ENCODE data around the gene ZNF3.
"Not testable (repeated sequence)": the region's sequence is repeated elsewhere in the genome, so short reads cannot be mapped to it uniquely, and the experiment has no call there.

The ZNF3 gene

GRCh38 chr7:100081535-100082102 lies at the start of gene ZNF3:
Gene ZNF3, minus strand, starts transcription at chr7:100081723. Its CDS starts 4,366 bp downstream, at chr7:100077357.
- DNase-seq: peak; percentile 99

- peak; percentile 90 for DNase-seq
These were observed 49.3 kb upstream of the ZNF3 start for GRCh38 chr7:100130608-100131453.

GRCh38 chr7:100130220-100130607 lies 48.7 kb upstream of the ZNF3 start:
- not testable (repeated sequence) for DNase-seq

- no peak for DNase-seq
These were observed 47.1 kb upstream of the ZNF3 start for GRCh38 chr7:100128637-100128963.

- peak; percentile 45 for DNase-seq
These were observed 46.5 kb upstream of the ZNF3 start for GRCh38 chr7:100127866-100128636.

GRCh38 chr7:100126931-100127865 lies 45.7 kb upstream of the ZNF3 start, which contains the start of gene MBLAC1:
Gene MBLAC1, plus strand, starts transcription at chr7:100126967. Its CDS starts 429 bp downstream, at chr7:100127396.
- DNase-seq: peak; percentile 95

GRCh38 chr7:100126239-100126930 lies 44.9 kb upstream of the ZNF3 start:
- no peak for DNase-seq

- DNase-seq: no peak
These were observed 43.0 kb upstream of the ZNF3 start for GRCh38 chr7:100124301-100125230.

- DNase-seq: no peak
These were observed 41.0 kb upstream of the ZNF3 start for GRCh38 chr7:100122568-100122967.

GRCh38 chr7:100122067-100122466 lies 40.5 kb upstream of the ZNF3 start:
- no peak for DNase-seq

- DNase-seq: no peak
These were observed 39.2 kb upstream of the ZNF3 start for GRCh38 chr7:100120733-100121036.

- DNase-seq: peak; percentile 83
These were observed 38.6 kb upstream of the ZNF3 start for GRCh38 chr7:100119970-100120732.

GRCh38 chr7:100119072-100119969 lies 37.8 kb upstream of the ZNF3 start, which contains the start of the genes CNPY4 and TAF6:
Gene CNPY4, plus strand, starts transcription at chr7:100119634. Its CDS starts 111 bp downstream, at chr7:100119745.
Gene TAF6, minus strand, starts transcription at chr7:100119358. Its CDS starts 5,149 bp downstream, at chr7:100114209.
- peak; percentile 97 for DNase-seq

- no peak for DNase-seq
These were observed 37.0 kb upstream of the ZNF3 start for GRCh38 chr7:100118388-100119071.

GRCh38 chr7:100115026-100115425 lies 33.5 kb upstream of the ZNF3 start:
- DNase-seq: no peak

- DNase-seq: no peak
These were observed 30.4 kb upstream of the ZNF3 start for GRCh38 chr7:100111914-100112313.

GRCh38 chr7:100111156-100111555 lies 29.6 kb upstream of the ZNF3 start:
- DNase-seq: no peak

- no peak for DNase-seq
These were observed 28.1 kb upstream of the ZNF3 start for GRCh38 chr7:100109521-100110163.
